GM20000 (cell line): ENCODE data around the gene ADGRB3.
"Not testable (repeated sequence)": the region's sequence is repeated elsewhere in the genome, so short reads cannot be mapped to it uniquely, and the experiment has no call there.

ENCODE experiments used
- DNase-seq: peaks from one replicate; pipeline ENCODE4 v3.0.0; 2012; ENCODE audit warnings: low spot score
- TF ChIP-seq, protein P1 (sequence below): IDR thresholded peaks from 2 replicates; pipeline ENCODE4 v1.5.1; 2012; ENCODE audit warnings: mild to moderate bottlenecking, control low read depth; ENCODE audit errors: extremely low read depth, missing control alignments

Gene ADGRB3

DNA sequence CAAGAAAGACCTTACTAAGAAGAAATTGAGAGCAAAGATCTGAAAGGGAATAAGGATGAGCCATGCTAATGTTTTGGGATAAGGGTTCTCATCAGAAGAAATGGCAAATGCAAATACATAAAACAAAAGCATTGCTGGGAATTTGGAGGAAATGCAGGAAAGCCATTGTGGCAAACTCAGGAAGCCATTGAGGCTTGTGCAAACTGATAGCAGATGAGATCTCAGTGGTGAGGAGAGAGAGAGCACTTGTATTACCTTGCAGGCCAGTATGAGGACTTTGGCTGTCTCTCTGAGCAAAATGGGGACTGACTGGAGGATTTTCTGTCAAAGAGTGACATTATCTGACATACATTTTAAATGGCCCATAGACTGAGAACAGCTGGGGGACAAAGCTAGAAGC lies 103.0 kb downstream of the ADGRB3 start:
- TF ChIP-seq, protein P1, sequence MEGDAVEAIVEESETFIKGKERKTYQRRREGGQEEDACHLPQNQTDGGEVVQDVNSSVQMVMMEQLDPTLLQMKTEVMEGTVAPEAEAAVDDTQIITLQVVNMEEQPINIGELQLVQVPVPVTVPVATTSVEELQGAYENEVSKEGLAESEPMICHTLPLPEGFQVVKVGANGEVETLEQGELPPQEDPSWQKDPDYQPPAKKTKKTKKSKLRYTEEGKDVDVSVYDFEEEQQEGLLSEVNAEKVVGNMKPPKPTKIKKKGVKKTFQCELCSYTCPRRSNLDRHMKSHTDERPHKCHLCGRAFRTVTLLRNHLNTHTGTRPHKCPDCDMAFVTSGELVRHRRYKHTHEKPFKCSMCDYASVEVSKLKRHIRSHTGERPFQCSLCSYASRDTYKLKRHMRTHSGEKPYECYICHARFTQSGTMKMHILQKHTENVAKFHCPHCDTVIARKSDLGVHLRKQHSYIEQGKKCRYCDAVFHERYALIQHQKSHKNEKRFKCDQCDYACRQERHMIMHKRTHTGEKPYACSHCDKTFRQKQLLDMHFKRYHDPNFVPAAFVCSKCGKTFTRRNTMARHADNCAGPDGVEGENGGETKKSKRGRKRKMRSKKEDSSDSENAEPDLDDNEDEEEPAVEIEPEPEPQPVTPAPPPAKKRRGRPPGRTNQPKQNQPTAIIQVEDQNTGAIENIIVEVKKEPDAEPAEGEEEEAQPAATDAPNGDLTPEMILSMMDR: no peak
- no peak for DNase-seq

GRCh38 chr6:68740828-68741500 lies 105.9 kb downstream of the ADGRB3 start:
- TF ChIP-seq, protein P1: no peak
- DNase-seq: peak; percentile 9

DNA sequence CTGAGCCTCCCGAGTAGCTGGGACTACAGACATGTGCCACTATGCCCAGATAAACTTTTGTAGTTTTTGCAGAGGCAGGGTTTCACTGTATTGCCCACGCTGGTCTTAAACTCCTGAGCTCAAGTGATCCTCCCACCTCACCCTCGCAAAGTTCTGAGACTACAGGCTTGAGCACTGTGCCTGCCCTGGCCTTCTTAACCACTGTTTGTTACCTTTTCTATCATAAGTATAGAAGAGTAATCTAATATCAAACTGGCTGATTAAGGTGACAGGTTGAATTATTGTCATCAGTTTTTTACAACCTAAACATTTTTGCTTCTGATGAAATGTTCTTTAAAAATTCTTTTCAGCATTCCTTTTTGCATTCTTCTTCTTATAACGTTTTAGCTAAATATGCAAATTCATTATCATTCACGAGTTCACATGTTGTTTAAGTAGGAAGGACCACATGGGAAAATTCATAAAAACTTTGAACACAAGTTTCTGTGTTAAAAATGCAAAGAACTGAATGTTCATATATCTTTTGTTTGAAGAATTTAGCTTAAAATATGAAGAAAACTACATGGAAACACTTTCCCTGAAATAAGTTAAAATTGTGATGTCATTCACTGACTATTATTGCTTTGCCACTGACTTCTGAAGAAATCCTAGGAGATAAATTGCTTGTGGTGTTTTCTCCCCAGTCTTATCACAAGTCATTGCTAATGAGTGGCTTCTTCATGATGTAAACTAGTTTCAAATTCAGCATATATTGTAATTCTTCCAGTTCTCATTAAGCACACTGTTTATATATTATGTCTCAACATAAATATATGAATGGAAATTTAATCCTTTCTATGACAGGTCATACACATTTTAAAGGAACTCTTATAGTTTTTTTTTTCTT lies 106.7 kb downstream of the ADGRB3 start:
- TF ChIP-seq, protein P1: no peak
- no peak for DNase-seq

DNA sequence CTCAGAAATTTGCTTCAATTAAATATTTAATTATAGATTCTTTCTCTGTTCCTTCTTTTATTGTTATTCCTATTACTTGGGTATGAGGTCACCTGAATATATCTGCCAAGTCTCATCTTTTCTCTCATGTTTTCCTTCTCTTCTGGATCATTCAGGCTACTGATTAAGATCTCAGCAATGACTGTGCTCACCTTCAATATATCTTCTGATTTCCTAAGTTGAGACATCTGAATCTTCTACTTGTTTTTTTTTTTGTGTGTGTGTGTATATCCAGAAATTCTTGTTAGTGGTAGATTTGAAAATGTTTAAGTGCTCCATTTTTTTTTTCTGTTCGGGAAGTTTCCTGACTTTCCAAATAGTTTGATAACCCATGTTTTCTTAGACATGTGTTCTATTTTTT lies 108.0 kb downstream of the ADGRB3 start:
- TF ChIP-seq, protein P1: no peak
- DNase-seq: no peak

DNA sequence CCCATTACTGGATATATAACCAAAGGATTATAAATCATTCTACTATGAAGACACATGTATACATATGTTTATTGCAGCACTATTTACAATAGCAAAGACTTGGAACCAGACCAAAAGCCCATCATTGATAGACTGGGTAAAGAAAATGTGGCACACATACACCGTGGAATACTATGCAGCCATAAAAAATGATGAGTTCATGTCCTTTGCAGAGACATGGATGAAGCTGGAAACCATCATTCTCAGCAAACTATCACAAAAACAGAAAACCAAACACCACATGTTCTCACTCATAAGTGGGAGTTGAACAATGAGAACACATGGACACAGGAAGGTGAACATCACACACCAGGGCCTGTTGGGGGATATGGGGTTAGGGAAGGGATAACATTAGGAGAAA lies 109.3 kb downstream of the ADGRB3 start:
- not testable (repeated sequence) for DNase-seq

- TF ChIP-seq, protein P1: no peak
- DNase-seq: no peak
These were observed 111.3 kb downstream of the ADGRB3 start for GRCh38 chr6:68746376-68746775.

GRCh38 chr6:68747110-68747790 lies 112.2 kb downstream of the ADGRB3 start:
- TF ChIP-seq, protein P1: no peak
- no peak for DNase-seq

- DNase-seq: not testable (repeated sequence)
These were observed 112.8 kb downstream of the ADGRB3 start for GRCh38 chr6:68747832-68748231.
